Astrocyte of the spinal cord (primary cell): Measurements from ENCODE around the gene BCL2L12.
"Not testable (repeated sequence)": the region's sequence is repeated elsewhere in the genome, so short reads cannot be mapped to it uniquely, and the experiment has no call there.

ENCODE experiments used
- DNase-seq: peaks from one replicate; pipeline ENCODE4 v3.0.0; 2011; ENCODE audit warnings: low read depth, low spot score
- H3K4me3 ChIP-seq: 2 replicates; pipeline ENCODE4 v1.5.1; 2011; ENCODE audit warnings: low read depth, mild to moderate bottlenecking, low read length, moderate library complexity
- CTCF ChIP-seq: IDR thresholded peaks from 2 replicates; pipeline ENCODE4 v1.5.1; 2012; ENCODE audit warnings: low read depth, mild to moderate bottlenecking, low read length, inconsistent platforms
- in situ Hi-C: cut with HindIII; loops from 2 replicates; pipeline ENCODE4 v1.10.0; 2017; ENCODE audit warnings: low sequenced_read_pairs

The BCL2L12 gene

GRCh38 chr19:49712397-49712859 lies 46.7 kb downstream of the BCL2L12 start:
- DNase-seq = no peak
- H3K4me3 ChIP-seq = no peak overlapping the region
- in situ Hi-C loops = no loop called here
- no peak for TF ChIP-seq CTCF

GRCh38 chr19:49713236-49713845 lies 47.6 kb downstream of the BCL2L12 start:
- no peak overlapping the region for H3K4me3 ChIP-seq
- DNase-seq = no peak
- no peak for TF ChIP-seq CTCF
- in situ Hi-C loops = no loop called here

- TF ChIP-seq CTCF = no peak
- DNase-seq = no peak
- H3K4me3 ChIP-seq = no peak overlapping the region
- in situ Hi-C loops = no loop called here
These were observed 50.4 kb downstream of the BCL2L12 start for GRCh38 chr19:49716154-49716553.

- H3K4me3 ChIP-seq = no peak overlapping the region
- no peak for TF ChIP-seq CTCF
- in situ Hi-C loops = no loop called here
- peak; percentile 71 for DNase-seq
These were observed 52.8 kb downstream of the BCL2L12 start for GRCh38 chr19:49718511-49718910.

GRCh38 chr19:49718991-49719390 lies 53.3 kb downstream of the BCL2L12 start:
- in situ Hi-C loops = no loop called here
- no peak overlapping the region for H3K4me3 ChIP-seq
- no peak for DNase-seq
- no peak for TF ChIP-seq CTCF

GRCh38 chr19:49719420-49719819 lies 53.7 kb downstream of the BCL2L12 start:
- in situ Hi-C loops, DNase-seq, H3K4me3 ChIP-seq: not testable (repeated sequence)
